NCI-H2081 (cell line): ENCODE results near the gene CNEP1R1.
"Not testable (repeated sequence)": the region's sequence is repeated elsewhere in the genome, so short reads cannot be mapped to it uniquely, and the experiment has no call there.

Experiments used
- DNase-seq, 2 experiments: peaks; one replicate each; lab custom pipeline; 2025; lab: John Stamatoyannopoulos, UW

Gene CNEP1R1, protein sequence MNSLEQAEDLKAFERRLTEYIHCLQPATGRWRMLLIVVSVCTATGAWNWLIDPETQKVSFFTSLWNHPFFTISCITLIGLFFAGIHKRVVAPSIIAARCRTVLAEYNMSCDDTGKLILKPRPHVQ

DNA sequence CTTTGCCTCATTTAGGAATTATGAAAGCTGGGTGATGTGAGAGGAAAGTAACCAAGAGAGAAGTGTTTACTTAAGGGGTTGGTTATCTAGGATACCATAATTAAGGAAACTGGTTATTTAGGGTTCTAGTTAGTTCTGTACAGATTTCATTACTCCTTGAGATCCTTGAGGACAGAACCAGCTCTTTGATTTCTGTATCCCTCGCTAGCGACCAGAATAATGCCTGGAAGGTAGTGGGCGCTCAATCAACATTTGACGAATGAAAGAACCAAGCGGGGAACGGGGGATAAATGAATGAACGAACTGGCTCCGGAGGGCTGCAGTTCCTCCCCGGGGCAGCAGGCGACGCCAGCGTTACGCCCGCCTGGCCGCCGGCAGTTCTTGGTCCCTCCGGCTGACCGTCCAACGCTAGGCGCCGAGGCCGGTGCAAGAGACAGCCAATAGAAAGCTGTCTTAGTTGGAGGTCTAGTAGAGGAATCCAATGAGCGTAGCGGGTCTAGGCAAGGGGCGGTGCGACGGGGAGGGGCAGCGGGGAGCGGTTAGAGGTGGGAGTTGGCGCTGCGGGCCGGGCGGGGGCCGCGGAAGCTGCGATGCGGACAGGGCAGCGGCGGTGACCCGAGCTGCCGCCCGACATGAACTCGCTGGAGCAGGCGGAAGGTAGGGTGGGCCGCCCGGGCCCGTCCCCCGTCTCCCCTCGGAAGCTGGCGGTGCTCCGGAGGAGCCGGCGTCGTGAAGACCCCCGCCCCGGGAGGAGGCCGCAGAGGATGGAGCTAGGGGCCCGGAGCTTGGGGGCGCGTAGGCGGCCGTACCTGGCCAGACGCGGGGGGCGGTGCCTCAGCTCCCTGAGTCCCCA lies at the start of gene CNEP1R1:
Gene CNEP1R1 (plus strand): TSS at position 542 of the 853 bp plus-strand sequence. CDS start 91 bp downstream, at position 633.
- DNase-seq: peak; percentile 87 to 93

DNA sequence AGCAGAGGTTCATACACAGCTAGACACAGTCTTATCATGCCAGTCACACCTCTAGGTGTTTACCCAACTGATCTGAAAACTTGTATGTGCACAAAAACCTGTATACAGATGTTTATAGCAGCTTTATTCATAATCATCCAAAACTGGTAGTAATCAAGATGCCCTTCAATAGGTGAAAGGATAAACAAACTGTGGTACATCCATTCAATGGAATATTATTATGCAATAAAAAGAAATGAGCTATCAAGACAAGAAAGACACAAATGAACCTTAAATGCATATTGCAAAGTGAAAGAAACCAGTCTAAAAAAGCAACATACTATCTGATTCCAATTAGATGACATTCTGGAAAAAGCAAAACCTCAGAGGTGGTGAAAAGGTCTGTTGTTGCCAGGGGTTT lies 47.6 kb upstream of the CNEP1R1 start:
- DNase-seq: no peak

DNA sequence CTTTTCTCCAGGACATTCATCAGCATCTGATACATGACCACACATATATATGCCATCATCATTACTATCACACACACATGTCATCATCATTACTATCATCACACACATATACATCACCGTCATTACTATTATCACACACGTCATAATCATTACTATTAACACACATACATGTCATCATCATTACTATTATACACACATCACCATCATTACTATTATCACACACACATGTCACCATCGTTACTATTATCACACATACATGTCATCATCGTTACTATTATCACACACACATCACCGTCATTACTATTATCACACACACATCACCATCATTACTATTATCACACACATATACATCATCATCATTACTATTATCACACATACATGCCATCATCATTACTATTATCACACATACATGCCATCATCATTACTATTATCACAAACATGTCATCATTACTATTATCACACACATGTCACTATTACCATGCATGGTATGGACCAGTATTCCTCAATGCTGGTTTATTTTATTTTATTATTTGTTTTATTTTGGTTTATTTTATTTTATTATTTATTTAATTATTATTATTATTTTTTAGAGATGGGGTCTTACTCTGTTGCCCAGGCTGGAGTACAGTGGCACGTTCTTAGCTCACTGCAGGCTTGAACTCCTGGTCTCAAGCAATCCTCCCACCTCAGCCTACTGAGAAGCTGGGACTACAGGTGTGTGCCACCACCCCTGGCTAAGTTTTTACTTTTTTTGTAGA lies 46.3 kb upstream of the CNEP1R1 start:
- DNase-seq: no peak

DNA sequence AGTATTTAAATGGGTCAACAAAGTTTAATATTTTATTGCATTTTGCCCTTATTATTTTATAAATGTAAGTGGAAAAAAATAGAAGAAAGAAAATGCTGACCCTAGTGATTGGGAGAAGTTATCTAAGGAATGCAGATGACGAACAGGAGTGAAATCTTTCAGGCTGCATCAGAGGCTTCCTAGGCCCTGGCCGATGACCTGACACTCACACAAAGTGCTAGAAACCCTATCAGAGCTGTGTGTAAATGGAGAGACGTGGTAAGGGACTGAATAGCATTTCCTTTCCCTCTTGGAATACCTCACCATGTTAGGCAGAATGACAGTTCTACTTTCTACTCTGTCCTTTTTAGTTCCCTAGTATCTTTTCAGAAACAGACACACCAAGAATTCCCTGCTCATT lies 44.9 kb upstream of the CNEP1R1 start:
- DNase-seq: no peak

DNA sequence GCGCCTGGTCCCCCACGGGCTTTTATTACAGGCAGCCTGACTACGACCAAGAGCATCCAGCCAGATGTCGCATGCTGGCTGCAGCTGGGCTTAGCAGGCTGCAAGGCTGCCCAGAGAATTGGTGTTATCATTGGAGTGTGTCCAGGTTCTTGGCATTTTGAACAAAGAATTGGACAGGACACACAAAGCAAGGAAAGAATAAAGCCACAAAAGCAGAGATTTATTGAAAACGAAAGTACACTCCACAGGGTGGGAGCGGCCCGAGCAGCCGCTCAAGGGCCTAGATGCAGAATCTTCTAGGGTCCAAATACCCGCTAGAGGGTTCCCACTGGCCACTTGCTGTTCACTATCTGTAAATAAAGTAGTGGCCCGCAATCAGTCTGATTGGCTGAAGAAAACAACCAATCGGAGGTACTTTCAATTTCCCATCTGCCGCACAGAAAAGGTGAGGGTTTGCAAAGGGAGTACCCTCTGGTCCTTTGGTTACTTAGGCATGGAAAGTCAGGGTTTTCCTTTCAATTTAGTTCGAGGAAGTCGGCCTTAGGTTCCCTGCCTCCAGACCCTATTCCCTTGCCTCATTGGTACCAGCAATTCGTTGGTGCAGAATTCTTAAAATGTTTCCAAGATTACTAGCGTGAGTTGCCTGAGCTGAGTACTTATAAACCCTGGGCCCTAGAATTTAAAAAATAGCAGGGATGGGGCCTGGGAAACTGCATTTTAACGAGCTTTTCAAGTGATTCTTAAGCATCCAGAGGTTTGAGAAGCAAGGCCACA lies 38.5 kb upstream of the CNEP1R1 start:
- DNase-seq: no peak

DNA sequence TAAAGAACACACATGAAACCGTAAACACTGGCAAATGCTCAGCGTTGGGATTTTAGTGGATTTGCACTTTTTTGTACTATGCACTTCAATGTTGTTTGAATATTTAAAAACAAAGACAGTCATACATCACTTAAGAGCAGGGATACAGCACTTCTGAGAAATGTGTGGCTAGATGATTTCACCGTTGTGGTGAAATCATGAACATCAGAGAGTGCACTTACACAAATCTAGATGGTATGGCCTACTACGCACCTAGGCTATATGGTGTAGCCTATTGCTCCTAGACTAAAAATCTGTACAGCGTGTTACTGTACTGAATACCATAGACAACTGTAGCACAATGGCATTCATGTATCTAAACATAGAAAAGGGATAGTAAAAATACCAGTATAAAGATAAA lies 37.6 kb upstream of the CNEP1R1 start:
- DNase-seq: no peak

DNA sequence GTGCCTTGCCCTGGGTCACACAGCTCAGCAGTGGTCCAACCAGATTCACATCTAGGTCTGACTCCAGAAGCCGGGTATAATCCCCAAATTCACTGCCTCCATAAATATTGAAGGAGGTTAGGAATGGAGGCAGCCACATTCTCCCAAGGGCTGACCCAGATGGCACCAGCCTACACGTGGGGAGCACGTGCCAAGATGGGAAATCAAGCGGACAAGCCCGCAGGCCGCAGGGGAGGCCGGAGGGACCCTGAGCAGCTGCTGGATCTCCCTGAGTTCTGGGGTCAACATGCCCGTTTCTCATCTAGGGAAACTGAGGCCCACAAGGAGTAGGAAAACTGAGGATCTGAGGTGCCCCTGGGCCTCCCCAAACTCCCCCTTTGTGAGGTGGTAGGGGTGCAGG lies 32.2 kb upstream of the CNEP1R1 start:
- DNase-seq: no peak

DNA sequence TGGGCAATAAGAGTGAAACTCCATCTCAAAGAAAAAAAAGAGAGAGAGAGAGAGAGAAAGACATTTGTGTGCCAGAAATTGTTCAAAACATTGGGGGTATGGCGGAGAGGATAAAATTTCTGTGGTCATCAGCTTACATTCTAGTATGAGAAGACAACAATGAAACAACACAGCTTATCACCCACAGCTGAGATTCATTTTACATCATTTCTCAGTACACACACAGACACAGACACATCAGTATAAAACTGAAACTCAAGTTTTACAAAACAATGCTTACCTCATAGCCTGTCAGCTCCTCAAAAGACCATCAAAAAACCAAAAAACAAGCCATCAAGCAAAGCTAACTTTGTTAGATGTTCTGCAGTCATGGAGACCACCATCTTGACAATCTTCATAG lies 31.4 kb upstream of the CNEP1R1 start:
- DNase-seq: no peak

DNA sequence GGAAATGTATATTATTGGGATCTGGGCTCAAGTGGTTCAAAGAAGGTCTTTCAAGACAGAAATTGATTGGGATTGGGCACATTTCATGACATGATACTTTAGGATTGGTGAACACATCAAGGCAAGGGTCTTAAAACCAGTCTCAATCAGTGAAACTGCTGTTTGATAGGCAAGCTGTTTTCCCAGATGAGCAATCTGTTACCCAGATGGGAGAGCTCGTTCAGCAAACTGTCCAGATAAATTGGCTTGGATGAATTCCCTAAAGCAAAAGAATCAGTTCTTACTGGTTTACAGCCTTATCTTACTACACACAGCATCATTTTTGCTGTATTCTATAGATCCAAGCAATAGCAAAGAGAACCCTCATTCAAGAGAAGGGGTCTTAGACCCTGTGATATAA lies 31.0 kb upstream of the CNEP1R1 start:
- no peak for DNase-seq

DNA sequence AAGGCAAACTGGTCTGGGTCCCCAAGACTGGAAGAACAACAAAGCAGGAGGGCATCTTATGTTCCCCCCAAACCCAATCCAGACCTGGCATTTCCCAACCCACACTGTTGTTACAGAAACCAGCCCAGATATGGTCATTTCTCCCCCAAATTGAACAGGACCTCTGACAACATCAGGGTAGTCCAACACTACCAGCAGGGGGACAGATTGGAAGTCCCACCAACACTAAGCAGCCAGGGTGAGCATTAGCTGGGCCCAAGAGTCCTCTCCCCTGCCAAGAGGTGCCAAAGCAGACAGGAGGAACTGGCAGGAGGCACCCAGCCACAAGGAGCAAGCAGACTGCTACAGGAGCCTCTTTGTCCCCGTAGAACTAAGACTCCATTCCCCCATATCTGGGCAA lies 29.3 kb upstream of the CNEP1R1 start:
- no peak for DNase-seq

DNA sequence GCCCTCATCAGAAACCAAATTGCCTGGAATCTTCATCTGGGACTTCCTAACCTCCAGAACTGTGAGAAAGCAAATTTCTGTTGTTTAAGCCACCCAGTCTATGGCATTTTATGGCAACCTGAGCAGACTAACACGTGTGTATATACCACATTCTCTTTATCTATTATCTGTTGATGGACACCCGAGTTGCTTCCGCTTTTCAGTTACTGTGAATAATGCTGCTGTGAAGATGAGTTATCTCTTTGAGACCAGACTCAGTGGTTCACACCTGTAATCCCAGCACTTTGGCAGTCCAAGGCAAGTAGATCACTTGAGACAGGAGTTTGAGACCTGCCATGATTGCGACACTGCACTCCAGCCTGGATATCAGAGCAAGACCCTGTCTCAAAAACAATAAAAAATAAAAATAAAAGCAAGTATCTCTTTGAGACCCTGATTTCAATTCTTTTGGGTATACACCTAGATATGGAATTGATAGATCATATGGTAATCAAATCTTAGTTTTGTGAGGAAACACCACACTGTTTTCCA lies 27.2 kb upstream of the CNEP1R1 start:
- DNase-seq: no peak

DNA sequence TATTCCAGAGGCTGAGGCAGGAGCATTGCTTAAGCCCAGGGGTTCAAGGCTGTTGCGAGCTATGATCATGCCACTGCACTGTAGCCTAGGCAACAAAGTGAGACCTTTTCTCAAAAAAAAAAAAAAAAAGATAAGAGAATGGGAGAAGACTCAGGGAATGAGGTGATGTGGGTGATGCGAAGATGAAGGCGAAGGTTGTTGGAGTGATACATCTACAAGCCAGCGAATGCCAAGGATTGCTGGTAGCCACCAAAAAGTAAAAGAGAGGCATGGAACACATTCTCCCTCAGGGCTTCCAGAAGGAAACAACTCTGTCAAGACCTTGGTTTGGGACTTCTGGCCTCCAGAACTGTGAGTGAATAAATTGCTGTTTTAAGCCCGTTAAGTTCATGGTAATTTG lies 26.0 kb upstream of the CNEP1R1 start:
- no peak for DNase-seq

DNA sequence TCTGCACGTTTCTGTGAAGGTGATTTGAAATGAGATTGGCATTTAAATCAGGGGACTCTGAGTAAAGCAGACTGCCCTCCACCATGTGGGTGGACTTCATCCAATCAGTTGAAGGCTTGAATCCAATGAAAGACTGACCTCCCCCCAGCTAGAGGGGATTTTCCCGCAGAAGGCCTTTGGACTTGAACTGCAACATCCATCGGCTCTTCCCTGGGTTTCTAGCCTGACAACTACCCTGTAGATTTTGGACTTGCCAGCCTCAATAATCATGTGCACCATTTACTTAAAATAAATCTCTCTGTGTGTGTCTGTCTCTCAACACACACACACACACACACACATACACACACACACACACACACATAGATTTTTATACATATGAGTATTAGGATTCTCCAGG lies 23.9 kb upstream of the CNEP1R1 start:
- DNase-seq: no peak

DNA sequence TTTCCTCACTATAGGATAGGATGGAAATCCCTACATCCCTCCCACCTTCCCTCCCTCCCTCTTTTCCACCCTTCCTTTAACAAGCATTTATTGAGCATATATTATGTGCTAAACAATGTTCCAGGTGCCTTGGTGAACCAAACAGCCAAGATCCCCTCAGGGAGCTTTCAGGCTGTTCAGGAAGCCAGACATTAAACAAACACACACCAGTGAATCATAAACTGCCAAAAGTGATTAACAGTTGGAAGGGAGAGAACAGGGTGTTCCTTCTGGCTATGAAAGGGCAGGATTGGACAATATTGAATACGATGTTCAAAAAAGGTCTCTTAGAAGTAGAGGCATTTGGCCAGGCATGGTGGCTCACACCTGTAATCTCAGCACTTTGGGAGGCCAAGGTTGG lies 22.8 kb upstream of the CNEP1R1 start:
- no peak for DNase-seq

DNA sequence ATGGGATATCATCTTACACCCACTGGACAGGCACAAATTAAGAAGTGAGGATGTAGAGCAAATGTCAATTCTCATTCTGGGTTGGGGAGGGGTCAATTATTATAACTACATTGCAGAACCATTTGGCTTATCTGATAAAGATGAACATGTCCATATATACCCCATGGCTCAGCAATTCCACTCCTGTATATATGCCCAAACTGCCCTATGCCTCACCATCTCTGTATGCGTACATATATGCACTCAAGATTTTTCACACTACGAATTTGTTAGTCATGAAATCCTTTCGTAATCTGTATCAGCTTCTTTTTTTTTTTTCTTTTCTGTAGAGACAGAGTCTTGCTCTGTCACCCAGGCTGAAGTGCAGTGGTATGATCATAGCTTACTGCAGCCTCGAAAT lies 20.8 kb upstream of the CNEP1R1 start:
- no peak for DNase-seq

DNA sequence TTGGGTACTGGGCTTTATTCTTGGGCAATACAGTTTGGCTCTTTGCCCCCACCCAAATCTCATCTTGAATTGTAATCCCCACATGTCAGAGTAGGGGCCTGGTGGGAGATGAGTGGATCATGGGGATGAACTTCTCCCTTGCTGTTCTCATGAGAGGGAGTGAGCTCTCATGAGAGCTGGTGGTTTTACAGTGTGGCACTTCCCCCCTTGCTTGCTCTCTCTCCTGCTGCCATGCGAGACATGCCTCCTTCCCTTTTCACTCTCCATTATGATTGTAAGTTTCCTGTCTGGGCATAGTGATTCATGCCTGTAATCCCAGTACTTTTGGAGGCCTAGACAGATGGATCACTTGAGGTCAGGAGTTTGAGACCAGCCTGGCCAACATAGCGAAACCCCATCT lies 18.1 kb upstream of the CNEP1R1 start:
- no peak for DNase-seq

DNA sequence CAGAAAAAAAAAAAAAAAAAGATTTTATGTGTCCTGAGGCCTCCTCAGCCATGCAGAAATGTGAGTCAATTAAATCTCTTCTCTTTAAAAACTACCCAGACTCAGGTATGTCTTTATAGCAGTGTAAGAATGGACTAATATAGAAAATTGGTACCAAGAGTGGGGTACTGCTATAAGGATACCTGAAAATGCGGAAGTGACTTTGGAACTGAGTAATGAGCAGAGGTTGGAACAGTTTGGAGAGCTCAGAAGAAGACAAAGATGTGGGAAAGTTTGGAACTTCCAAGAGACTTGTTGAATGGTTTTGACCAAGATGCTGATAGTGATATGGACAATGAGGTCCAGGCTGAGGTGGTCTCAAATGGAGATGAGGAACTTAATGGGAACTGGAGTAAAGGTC lies 17.3 kb upstream of the CNEP1R1 start:
- no peak for DNase-seq

DNA sequence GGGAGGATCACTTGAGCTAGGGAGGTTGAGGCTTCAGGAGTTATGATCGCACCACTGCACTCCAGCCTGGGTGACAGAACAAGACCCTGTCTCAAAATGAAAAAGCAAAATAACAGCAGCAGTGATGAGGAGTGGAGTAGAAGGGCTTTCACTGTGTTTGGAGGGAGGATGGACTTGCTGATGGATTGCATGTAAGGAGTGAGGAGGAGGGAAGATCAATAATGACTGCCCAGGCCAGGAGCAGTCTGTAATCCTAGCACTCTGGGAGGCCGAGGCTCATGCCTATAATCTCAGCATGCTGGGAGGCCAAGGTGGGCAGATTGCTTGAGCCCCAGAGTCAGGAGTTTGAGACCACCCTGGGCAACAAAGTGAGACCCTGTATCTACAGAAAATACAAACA lies 14.8 kb upstream of the CNEP1R1 start:
- no peak for DNase-seq

DNA sequence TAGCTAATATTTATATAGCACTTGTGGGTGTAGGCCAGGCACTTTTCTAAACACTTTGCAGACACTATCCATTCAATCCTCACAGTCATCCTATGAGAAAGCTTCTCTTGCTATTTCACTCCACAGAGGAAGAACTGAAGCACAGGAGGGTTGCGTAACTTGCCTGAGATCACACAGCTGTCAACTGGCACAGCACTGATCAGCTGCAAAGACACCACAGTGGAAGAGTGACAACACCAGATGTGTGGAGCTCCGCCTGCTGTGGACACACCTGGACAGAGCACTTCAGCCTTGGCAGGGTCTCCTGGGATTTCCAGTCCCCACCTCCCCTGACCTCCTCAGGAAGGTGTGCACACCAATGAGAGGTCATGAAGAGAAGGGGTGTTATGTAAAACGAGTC lies 13.3 kb upstream of the CNEP1R1 start:
- no peak for DNase-seq

DNA sequence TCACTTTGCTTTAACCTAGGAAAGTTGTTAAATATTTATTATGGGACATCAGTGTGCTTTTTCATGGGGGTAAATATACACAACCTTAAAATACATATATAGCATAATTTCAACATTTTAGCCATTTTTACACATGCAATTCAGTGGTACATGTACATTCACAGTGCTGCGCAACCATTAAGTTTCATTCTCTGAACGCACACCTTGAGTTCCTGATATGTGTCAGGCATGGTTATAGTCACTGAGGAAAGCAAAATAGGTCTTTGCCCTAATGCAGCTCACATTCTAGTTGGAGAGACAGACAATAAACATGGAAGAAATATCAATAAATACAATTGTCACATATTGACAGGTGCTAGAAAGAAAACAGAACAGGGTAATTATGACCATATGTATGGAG lies 12.8 kb upstream of the CNEP1R1 start:
- no peak for DNase-seq

DNA sequence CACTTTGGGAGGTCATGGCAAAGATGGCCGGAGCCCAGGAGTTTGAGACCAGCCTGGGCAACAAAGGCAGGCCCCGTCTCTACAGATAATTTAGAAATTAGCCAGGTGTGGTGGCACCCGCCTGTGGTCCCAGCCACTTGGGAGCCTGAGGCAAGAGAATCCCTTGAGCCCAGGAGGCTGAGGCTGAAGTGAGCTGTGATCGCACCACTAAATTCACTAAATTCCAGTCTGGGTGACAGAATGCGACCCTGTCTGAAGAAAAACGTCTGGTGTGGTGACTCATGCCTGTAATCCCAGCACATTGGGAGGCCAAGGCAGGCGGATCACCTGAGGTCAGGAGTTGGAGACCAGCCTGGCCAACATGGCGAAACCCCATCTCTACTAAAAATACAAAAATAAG lies 10.8 kb upstream of the CNEP1R1 start:
- not testable (repeated sequence) for DNase-seq

DNA sequence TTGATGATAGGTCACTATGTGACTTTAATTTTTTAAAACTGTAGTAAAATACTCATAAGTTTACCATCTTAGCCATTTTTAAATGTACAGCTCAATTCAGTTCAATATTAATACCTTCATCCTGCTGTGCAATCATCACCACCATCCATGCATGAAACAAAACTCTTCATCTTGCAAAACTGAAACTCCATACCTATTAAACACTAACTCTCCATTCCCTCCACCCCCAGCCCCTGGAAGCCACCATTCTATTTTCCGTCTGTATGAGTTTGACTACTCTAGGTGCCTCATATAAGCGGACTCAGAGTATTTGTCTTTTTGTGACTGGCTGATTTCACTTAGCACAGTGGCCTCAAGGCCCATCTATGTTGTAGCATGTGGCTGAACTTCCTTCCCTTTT lies 9.4 kb upstream of the CNEP1R1 start:
- DNase-seq: no peak
